ENCODE results near the gene RASAL2. TPM values are rescaled to one million over a fixed set of nuclear protein-coding genes. Genes with fewer than 3 reads are reported as not detected.

The RASAL2 gene
- total RNA-seq, 1 experiment from 2014 or later = 31.6 TPM

- ChIA-PET CTCF (interaction anchor here (0.6 kb wide), 1 partner anchor 68 kb away, joined by 5 read pairs; no protein-coding TSS in a partner anchor), POLR2A (no interaction called here)
- BruUV-seq (replicated peaks) = no TSS peak
- no peaks in the 10 kb centered on the region for H3K27me3 ChIP-seq (ENCODE audit: control insufficient read depth, insufficient read depth, low read length)
- H3K36me3 ChIP-seq (ENCODE audit: control insufficient read depth, insufficient read depth, low read length) = no peaks in the 10 kb centered on the region
- no peaks in the 10 kb centered on the region for H3K4me1 ChIP-seq (ENCODE audit: control insufficient read depth, insufficient read depth, low read length)
- H3K9me3 ChIP-seq (ENCODE audit: control insufficient read depth, insufficient read depth, low read depth, low read length) = no peaks in the 10 kb centered on the region
- in situ Hi-C loops (cut with HindIII; ENCODE audit: low pct_unique_long_range_greater_than_20kb, low sequenced_read_pairs) = no loop called here
- H3K27ac ChIP-seq (ENCODE audit: low read length) = no peak overlapping the region
- no peak overlapping the region for H3K4me3 ChIP-seq (ENCODE audit: low read depth in 2 of 2, low read length in 2 of 2)
- ATAC-seq = peak; percentile 8; the same call in 1 of the 2 replicates
- intact Hi-C loops (cut with micrococcal nuclease; ENCODE audit: unreplicated experiment) = no loop called here
- DNase-seq (ENCODE audit: low read depth, low spot score) = no peak
- TF ChIP-seq POLR2AphosphoS5 (IDR thresholded peaks at IDR 0.05; ENCODE audit: low read depth, low read length) (no peak), SIN3A (IDR thresholded peaks at IDR 0.05; ENCODE audit: borderline replicate concordance, insufficient read depth, low read depth, low read length) (no peak)
Observed at GRCh38 chr1:178486100-178487069, 392.5 kb downstream of the RASAL2 start.

DNA sequence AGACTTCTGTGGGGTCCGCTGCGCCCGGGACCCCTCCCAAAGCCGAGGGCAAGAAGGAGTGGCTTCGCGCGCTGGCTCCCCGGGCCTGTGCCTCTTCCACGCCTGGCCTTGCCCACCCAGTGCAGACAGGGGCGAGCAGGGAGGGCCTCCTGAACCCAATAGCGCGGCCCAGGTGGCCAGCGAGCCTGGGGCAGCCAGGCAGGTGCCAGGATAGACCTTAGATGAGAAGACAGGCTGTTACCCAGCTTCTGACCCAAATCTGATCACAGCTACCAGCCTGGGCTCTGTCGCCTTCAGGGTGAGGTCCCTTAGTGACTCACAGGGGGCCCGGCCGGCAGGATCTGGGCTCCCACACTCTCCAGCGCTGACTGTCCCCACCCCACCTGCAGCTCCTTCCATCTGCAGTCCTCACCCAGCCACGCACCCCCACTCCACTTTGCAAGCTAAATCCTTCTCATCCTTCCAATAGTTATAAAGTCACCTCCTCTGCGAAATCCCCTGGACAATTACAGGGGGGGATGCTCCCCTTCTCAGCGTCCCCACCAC lies 393.2 kb downstream of the RASAL2 start:
- ChIA-PET POLR2A (no interaction called here), CTCF (interaction anchor here (0.6 kb wide), 1 partner anchor 67 kb away, joined by 5 read pairs; no protein-coding TSS in a partner anchor)
- Histone ChIP-seq H3K27me3 (ENCODE audit: control insufficient read depth, insufficient read depth, low read length) (no peaks in the 10 kb centered on the region), H3K36me3 (ENCODE audit: control insufficient read depth, insufficient read depth, low read length) (no peaks in the 10 kb centered on the region), H3K27ac (ENCODE audit: low read length) (no peak overlapping the region), H3K4me1 (ENCODE audit: control insufficient read depth, insufficient read depth, low read length) (no peaks in the 10 kb centered on the region), H3K4me3 (ENCODE audit: low read depth in 2 of 2, low read length in 2 of 2) (no peak overlapping the region), H3K9me3 (ENCODE audit: control insufficient read depth, insufficient read depth, low read depth, low read length) (no peaks in the 10 kb centered on the region)
- BruUV-seq (replicated peaks) = no TSS peak
- intact Hi-C loops (cut with micrococcal nuclease; ENCODE audit: unreplicated experiment) (no loop called here), in situ Hi-C loops (cut with HindIII; ENCODE audit: low pct_unique_long_range_greater_than_20kb, low sequenced_read_pairs) (no loop called here)
- TF ChIP-seq SIN3A (IDR thresholded peaks at IDR 0.05; ENCODE audit: borderline replicate concordance, insufficient read depth, low read depth, low read length) = no peak
- no peak for TF ChIP-seq POLR2AphosphoS5 (IDR thresholded peaks at IDR 0.05; ENCODE audit: low read depth, low read length)
- no peak for TF ChIP-seq CTCF (IDR thresholded peaks at IDR 0.05)
- no peak for TF ChIP-seq TCF7L2 (IDR thresholded peaks at IDR 0.05; ENCODE audit: low read depth, low read length)
- no peak for TF ChIP-seq REST (IDR thresholded peaks at IDR 0.05; ENCODE audit: insufficient read depth in 1 of 2, low read depth in 2 of 2, low read length in 1 of 2)
- DNase-seq (ENCODE audit: low read depth, low spot score) = no peak
- ATAC-seq = peak; percentile 15; the same call in 1 of the 2 replicates
